ENCODE data around the gene PAPSS2.

The PAPSS2 gene

GRCh38 chr10:87720665-87721064, 61.0 kb downstream of the PAPSS2 start:
- Histone ChIP-seq H3K27me3 (ENCODE audit: insufficient read depth, poor library complexity, severe bottlenecking) (no peaks in the 10 kb centered on the region), H3K4me3 (replicated peaks; ENCODE audit: insufficient read depth, low read length) (no peak overlapping the region), H3K27ac (replicated peaks) (no peak overlapping the region)
- no peak for DNase-seq (ENCODE audit: low read depth in 1 of 2, low spot score in 1 of 2)
- no peak for TF ChIP-seq GABPA (IDR thresholded peaks at IDR 0.05; ENCODE audit: low read depth)
- no peak for TF ChIP-seq POLR2AphosphoS5 (IDR thresholded peaks at IDR 0.05; ENCODE audit: low read depth)
- TF ChIP-seq REST (IDR thresholded peaks at IDR 0.05; ENCODE audit: insufficient replicate concordance, low read depth), result no peak
- TF ChIP-seq CTCF (IDR thresholded peaks at IDR 0.05; ENCODE audit: insufficient read depth, low read length), result no peak
- TF ChIP-seq SPI1 (IDR thresholded peaks at IDR 0.05; ENCODE audit: borderline replicate concordance, low read depth), result no peak

- H3K4me3 ChIP-seq (replicated peaks; ENCODE audit: insufficient read depth, low read length), result no peak overlapping the region
- no peak for DNase-seq (ENCODE audit: low read depth in 1 of 2, low spot score in 1 of 2)
- TF ChIP-seq REST (IDR thresholded peaks at IDR 0.05; ENCODE audit: insufficient replicate concordance, low read depth) (no peak), CTCF (IDR thresholded peaks at IDR 0.05; ENCODE audit: insufficient read depth, low read length) (no peak), POLR2AphosphoS5 (IDR thresholded peaks at IDR 0.05; ENCODE audit: low read depth) (no peak), GABPA (IDR thresholded peaks at IDR 0.05; ENCODE audit: low read depth) (no peak), SPI1 (IDR thresholded peaks at IDR 0.05; ENCODE audit: borderline replicate concordance, low read depth) (no peak)
These were observed 62.1 kb downstream of the PAPSS2 start for GRCh38 chr10:87721781-87722180.

GRCh38 chr10:87722716-87723115, 63.0 kb downstream of the PAPSS2 start:
- Histone ChIP-seq H3K4me3 (replicated peaks; ENCODE audit: insufficient read depth, low read length) (no peak overlapping the region), H3K27ac (replicated peaks) (no peak overlapping the region), H3K27me3 (ENCODE audit: insufficient read depth, poor library complexity, severe bottlenecking) (no peaks in the 10 kb centered on the region)
- no peak for DNase-seq (ENCODE audit: low read depth in 1 of 2, low spot score in 1 of 2)
- no peak for TF ChIP-seq GABPA (IDR thresholded peaks at IDR 0.05; ENCODE audit: low read depth)
- TF ChIP-seq CTCF (IDR thresholded peaks at IDR 0.05; ENCODE audit: insufficient read depth, low read length), result no peak
- TF ChIP-seq POLR2AphosphoS5 (IDR thresholded peaks at IDR 0.05; ENCODE audit: low read depth), result no peak
- TF ChIP-seq SPI1 (IDR thresholded peaks at IDR 0.05; ENCODE audit: borderline replicate concordance, low read depth), result no peak
- no peak for TF ChIP-seq REST (IDR thresholded peaks at IDR 0.05; ENCODE audit: insufficient replicate concordance, low read depth)

More at GRCh38 chr10:87721781-87722180, 62.1 kb downstream of the PAPSS2 start:
- no peaks in the 10 kb centered on the region for H3K27me3 ChIP-seq (ENCODE audit: insufficient read depth, poor library complexity, severe bottlenecking)
- H3K27ac ChIP-seq (replicated peaks), result no peak overlapping the region

Measured in HL-60 (cell line).